ENCODE results near the gene EXOC3L4.

Gene EXOC3L4

DNA sequence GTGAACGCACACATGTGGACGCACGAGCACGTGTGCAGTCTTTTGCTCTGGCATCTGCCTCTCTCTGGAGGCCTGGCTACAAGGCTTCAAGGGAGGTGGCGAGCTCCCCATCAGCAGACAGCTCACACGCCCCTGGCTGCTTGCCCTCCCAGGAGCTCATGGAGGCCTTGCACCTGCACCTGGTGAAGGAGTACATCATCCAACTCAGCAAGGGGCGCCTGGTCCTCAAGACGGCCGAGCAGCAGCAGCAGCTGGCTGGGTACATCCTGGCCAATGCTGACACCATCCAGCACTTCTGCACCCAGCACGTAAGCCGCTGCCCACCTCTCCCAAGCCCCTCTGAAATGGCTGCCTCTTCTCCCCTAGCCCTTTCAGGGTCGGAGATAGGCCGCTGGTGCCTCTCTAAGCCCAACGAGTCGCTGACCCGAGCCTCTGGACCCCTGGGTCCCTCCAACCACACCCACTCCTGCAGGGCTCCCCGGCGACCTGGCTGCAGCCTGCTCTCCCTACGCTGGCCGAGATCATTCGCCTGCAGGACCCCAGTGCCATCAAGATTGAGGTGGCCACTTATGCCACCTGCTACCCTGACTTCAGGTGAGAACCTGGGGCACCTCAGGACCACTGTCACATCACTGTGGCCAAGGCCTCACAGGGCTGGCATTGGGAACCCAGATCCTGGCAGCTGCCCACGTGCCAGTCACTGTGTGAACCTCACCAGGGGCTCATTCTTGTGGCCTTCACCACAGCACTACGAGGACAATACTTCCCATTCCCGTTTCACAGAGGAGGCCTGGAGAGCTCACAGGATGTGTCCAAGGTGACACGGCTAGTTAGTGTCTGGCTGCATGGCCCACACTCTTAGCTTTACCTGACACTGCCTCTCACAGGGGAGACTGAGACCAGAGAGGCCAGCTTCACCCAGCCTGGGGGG, 39.0 kb downstream of the EXOC3L4 start:
- Histone ChIP-seq H3K27me3 (replicated peaks; ENCODE audit: control insufficient read depth, insufficient read depth, low read length, poor library complexity, severe bottlenecking) (no peaks in the 10 kb centered on the region), H3K4me1 (ENCODE audit: control insufficient read depth, insufficient read depth, low read length, poor library complexity, severe bottlenecking) (no peaks in the 10 kb centered on the region), H3K9me3 (ENCODE audit: control insufficient read depth, low read length) (no peaks in the 10 kb centered on the region), H3K27ac (ENCODE audit: insufficient read depth, low read length, poor library complexity, severe bottlenecking) (no peak overlapping the region), H3K36me3 (ENCODE audit: control insufficient read depth, insufficient read depth, low read length) (no peaks in the 10 kb centered on the region), H3K4me3 (ENCODE audit: insufficient read depth, low read depth, low read length, poor library complexity, severe bottlenecking) (no peak overlapping the region)
- DNase-seq, result no peak

DNA sequence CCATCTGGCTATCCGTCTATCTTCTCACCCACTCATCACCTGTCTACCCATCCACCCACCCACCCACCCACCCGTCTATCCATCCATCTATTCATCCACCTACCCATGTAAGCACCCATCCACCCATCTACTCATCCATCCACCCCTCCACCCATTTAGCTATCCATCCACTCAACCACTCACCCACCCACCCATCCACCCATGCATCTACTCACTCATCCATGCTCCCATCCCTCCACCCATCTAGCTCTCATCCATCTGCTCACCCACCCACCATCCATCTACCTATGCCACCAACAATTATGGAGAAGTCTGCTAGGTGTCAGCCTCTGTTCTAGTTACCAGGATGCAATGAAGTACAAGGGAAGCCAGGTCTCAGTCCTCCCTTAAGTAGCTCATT, 39.9 kb downstream of the EXOC3L4 start:
- Histone ChIP-seq H3K36me3 (ENCODE audit: control insufficient read depth, insufficient read depth, low read length) (no peaks in the 10 kb centered on the region), H3K9me3 (ENCODE audit: control insufficient read depth, low read length) (no peaks in the 10 kb centered on the region), H3K4me3 (ENCODE audit: insufficient read depth, low read depth, low read length, poor library complexity, severe bottlenecking) (no peak overlapping the region), H3K27ac (ENCODE audit: insufficient read depth, low read length, poor library complexity, severe bottlenecking) (no peak overlapping the region), H3K4me1 (ENCODE audit: control insufficient read depth, insufficient read depth, low read length, poor library complexity, severe bottlenecking) (no peaks in the 10 kb centered on the region), H3K27me3 (replicated peaks; ENCODE audit: control insufficient read depth, insufficient read depth, low read length, poor library complexity, severe bottlenecking) (no peaks in the 10 kb centered on the region)
- DNase-seq, result no peak

GRCh38 chr14:103134919-103135318, 40.4 kb downstream of the EXOC3L4 start:
- H3K4me3 ChIP-seq (ENCODE audit: insufficient read depth, low read depth, low read length, poor library complexity, severe bottlenecking), result no peak overlapping the region
- no peaks in the 10 kb centered on the region for H3K4me1 ChIP-seq (ENCODE audit: control insufficient read depth, insufficient read depth, low read length, poor library complexity, severe bottlenecking)
- H3K27me3 ChIP-seq (replicated peaks; ENCODE audit: control insufficient read depth, insufficient read depth, low read length, poor library complexity, severe bottlenecking), result no peaks in the 10 kb centered on the region
- H3K36me3 ChIP-seq (ENCODE audit: control insufficient read depth, insufficient read depth, low read length), result no peaks in the 10 kb centered on the region
- DNase-seq, result no peak
- H3K9me3 ChIP-seq (ENCODE audit: control insufficient read depth, low read length), result no peaks in the 10 kb centered on the region
- no peak overlapping the region for H3K27ac ChIP-seq (ENCODE audit: insufficient read depth, low read length, poor library complexity, severe bottlenecking)

DNA sequence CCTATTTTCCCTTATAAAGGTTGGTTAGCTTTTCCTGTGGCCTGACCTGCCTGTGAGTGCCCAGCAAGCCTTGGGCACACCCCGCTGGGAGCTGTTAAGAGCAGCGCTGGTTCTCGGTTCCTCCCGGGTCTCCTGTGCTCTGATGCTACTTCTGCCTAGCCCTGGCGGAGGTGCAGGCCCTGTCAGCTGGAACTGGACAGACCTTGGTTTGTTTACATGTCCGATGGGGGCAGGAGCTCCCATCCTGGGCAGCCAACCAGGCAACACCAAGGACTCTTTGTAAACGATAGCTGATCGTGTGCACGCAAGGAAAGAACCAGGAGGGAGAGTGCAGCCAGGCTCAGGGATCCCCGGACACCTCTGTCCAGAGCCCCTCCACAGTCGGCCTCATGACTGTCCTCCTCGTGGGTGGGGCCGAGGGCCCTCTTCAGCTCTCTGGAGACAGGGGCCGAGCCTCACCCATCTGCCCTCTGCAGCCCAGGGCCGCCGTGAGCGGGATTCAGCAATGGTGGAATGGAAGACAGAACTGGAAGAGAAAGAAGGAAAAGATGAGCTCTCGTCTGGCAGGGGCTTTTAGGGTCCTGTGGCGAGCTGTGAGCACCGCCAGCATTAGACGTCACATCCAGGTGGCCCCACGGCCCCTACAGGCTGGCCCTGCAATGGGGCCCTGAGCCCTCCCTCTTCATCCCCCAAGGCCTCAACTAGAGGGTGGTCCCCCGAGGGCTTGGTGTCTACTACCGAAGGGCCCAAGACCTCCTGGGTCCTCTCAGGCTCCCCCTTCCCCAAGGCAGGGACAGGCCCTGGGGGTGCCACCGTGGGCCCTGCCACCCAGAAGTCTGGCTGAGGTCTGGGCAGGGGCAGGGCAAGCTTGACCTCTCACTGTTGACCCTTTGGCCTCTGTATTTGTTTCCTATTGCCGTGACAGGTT, 41.1 kb downstream of the EXOC3L4 start:
- Histone ChIP-seq H3K4me1 (ENCODE audit: control insufficient read depth, insufficient read depth, low read length, poor library complexity, severe bottlenecking) (no peaks in the 10 kb centered on the region), H3K4me3 (ENCODE audit: insufficient read depth, low read depth, low read length, poor library complexity, severe bottlenecking) (no peak overlapping the region), H3K27me3 (replicated peaks; ENCODE audit: control insufficient read depth, insufficient read depth, low read length, poor library complexity, severe bottlenecking) (no peaks in the 10 kb centered on the region), H3K36me3 (ENCODE audit: control insufficient read depth, insufficient read depth, low read length) (no peaks in the 10 kb centered on the region), H3K27ac (ENCODE audit: insufficient read depth, low read length, poor library complexity, severe bottlenecking) (no peak overlapping the region), H3K9me3 (ENCODE audit: control insufficient read depth, low read length) (no peaks in the 10 kb centered on the region)
- DNase-seq, result no peak

DNA sequence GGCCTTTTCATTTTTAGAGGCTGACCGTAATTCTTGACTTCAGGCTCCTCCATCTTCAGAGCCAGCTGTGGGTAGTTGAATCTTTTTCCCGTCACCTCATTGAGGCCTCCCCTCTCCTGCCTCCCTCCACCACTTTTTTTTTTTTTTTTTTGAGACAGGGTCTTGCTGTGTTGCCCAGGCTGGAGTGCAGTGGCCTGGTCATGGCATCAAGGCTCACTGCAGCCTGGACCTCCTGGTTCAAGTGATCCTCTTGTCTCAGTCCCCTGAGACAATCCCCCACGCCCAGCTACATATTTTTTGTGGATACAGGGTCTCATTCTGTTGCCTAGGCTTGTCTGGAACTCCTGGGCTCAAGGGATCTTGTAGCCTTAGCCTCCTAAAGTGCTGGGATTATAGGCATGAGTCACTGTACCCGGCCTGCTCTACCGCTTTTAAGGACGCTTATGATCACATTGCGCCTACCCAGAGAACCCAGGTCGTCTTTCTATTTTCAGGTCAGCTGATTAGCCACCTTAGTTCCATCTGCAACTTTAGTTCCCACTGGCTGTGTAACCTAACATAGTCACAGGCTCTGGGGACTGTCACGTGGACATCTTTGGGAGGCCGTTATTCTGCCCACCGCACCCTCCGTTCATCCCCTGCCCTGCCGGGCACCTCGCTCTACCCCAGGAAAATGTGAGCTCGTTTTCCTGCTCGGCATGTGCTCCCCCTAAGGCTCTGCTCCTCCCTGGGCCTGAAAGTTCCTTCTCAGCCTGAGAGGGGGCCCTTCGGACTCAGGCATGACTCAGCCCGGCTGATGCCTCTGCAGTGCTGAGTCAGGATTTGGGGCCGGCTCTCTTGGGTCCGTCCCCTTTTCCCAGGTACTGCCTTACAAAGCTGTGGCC, 42.1 kb downstream of the EXOC3L4 start:
- no peaks in the 10 kb centered on the region for H3K36me3 ChIP-seq (ENCODE audit: control insufficient read depth, insufficient read depth, low read length)

GRCh38 chr14:103137689-103138300, 43.3 kb downstream of the EXOC3L4 start:
- no peak for DNase-seq
- no peaks in the 10 kb centered on the region for H3K36me3 ChIP-seq (ENCODE audit: control insufficient read depth, insufficient read depth, low read length)

More for the DNA sequence above, 42.1 kb downstream of the EXOC3L4 start:
- Histone ChIP-seq H3K4me3 (ENCODE audit: insufficient read depth, low read depth, low read length, poor library complexity, severe bottlenecking) (no peak overlapping the region), H3K9me3 (ENCODE audit: control insufficient read depth, low read length) (no peaks in the 10 kb centered on the region), H3K27me3 (replicated peaks; ENCODE audit: control insufficient read depth, insufficient read depth, low read length, poor library complexity, severe bottlenecking) (no peaks in the 10 kb centered on the region), H3K4me1 (ENCODE audit: control insufficient read depth, insufficient read depth, low read length, poor library complexity, severe bottlenecking) (no peaks in the 10 kb centered on the region), H3K27ac (ENCODE audit: insufficient read depth, low read length, poor library complexity, severe bottlenecking) (no peak overlapping the region)
- DNase-seq, result no peak

GRCh38 chr14:103138301-103139131, 44.0 kb downstream of the EXOC3L4 start:
- no peak for DNase-seq
- H3K36me3 ChIP-seq (ENCODE audit: control insufficient read depth, insufficient read depth, low read length), result no peaks in the 10 kb centered on the region
- no peaks in the 10 kb centered on the region for H3K9me3 ChIP-seq (ENCODE audit: control insufficient read depth, low read length)
- H3K27me3 ChIP-seq (replicated peaks; ENCODE audit: control insufficient read depth, insufficient read depth, low read length, poor library complexity, severe bottlenecking), result peaks cover 1% of the 10 kb centered on the region
- H3K4me1 ChIP-seq (ENCODE audit: control insufficient read depth, insufficient read depth, low read length, poor library complexity, severe bottlenecking), result no peaks in the 10 kb centered on the region
- H3K4me3 ChIP-seq (ENCODE audit: insufficient read depth, low read depth, low read length, poor library complexity, severe bottlenecking), result no peak overlapping the region
- H3K27ac ChIP-seq (ENCODE audit: insufficient read depth, low read length, poor library complexity, severe bottlenecking), result no peak overlapping the region

More at GRCh38 chr14:103137689-103138300, 43.3 kb downstream of the EXOC3L4 start:
- no peak overlapping the region for H3K27ac ChIP-seq (ENCODE audit: insufficient read depth, low read length, poor library complexity, severe bottlenecking)
- H3K4me1 ChIP-seq (ENCODE audit: control insufficient read depth, insufficient read depth, low read length, poor library complexity, severe bottlenecking), result no peaks in the 10 kb centered on the region
- no peaks in the 10 kb centered on the region for H3K27me3 ChIP-seq (replicated peaks; ENCODE audit: control insufficient read depth, insufficient read depth, low read length, poor library complexity, severe bottlenecking)
- H3K4me3 ChIP-seq (ENCODE audit: insufficient read depth, low read depth, low read length, poor library complexity, severe bottlenecking), result no peak overlapping the region
- H3K9me3 ChIP-seq (ENCODE audit: control insufficient read depth, low read length), result no peaks in the 10 kb centered on the region

GRCh38 chr14:103139132-103140025, 44.9 kb downstream of the EXOC3L4 start:
- Histone ChIP-seq H3K27me3 (replicated peaks; ENCODE audit: control insufficient read depth, insufficient read depth, low read length, poor library complexity, severe bottlenecking) (peaks cover 3% of the 10 kb centered on the region), H3K36me3 (ENCODE audit: control insufficient read depth, insufficient read depth, low read length) (no peaks in the 10 kb centered on the region), H3K27ac (ENCODE audit: insufficient read depth, low read length, poor library complexity, severe bottlenecking) (no peak overlapping the region), H3K4me1 (ENCODE audit: control insufficient read depth, insufficient read depth, low read length, poor library complexity, severe bottlenecking) (no peaks in the 10 kb centered on the region), H3K9me3 (ENCODE audit: control insufficient read depth, low read length) (no peaks in the 10 kb centered on the region), H3K4me3 (ENCODE audit: insufficient read depth, low read depth, low read length, poor library complexity, severe bottlenecking) (no peak overlapping the region)
- no peak for DNase-seq
